ENCODE results near the gene TRAF3.
A peak's percentile ranks its signal among the peaks of the same experiment; 100 is the strongest.

Gene TRAF3, protein sequence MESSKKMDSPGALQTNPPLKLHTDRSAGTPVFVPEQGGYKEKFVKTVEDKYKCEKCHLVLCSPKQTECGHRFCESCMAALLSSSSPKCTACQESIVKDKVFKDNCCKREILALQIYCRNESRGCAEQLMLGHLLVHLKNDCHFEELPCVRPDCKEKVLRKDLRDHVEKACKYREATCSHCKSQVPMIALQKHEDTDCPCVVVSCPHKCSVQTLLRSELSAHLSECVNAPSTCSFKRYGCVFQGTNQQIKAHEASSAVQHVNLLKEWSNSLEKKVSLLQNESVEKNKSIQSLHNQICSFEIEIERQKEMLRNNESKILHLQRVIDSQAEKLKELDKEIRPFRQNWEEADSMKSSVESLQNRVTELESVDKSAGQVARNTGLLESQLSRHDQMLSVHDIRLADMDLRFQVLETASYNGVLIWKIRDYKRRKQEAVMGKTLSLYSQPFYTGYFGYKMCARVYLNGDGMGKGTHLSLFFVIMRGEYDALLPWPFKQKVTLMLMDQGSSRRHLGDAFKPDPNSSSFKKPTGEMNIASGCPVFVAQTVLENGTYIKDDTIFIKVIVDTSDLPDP

DNA sequence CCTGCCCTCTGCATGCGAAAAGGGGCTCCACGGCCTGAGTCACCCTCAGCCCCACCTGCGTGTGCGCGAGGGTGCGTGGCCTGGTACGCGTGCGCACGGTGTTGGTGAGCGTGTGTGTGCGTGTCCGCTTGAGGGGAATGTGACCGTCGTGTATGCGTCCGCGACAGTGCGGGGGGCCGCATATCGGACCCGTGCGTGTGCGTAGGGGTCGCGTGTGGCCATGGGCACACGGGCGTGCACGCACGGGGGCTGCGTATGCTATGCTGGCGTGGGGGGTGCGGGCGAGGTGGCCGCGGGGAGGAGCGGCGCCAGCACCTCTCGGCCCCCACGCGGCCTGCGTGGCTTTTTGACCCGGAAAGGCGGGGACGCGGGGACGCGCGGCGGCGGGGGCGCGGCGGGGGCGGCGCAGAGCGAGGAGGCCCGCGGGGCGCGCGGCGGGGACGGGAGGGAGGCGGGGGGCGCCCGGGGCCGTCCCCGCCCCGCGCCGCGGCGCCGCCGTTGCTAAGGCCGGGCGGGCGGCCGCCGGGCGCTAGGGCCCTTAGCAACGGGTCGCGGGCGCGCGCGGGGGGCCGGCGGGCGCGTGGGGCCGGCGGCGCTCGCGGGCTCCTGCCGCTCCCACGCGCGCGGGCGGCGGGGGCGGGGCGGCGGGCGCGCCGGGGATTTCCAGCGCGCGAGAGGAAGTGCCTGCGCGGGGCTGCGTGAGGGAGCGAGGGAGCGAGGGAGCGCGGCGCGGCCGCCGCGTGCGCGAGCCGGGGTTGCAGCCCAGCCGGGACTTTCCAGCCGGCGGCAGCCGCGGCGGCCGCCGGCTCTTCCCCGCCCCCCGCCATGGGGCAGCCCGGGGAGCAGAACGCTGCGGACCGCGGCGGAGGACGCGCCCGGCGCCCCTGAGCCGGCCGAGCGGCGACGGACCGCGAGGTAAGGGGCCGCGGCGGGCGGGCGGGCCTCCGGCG lies at the start of gene TRAF3:
TSS of gene TRAF3 (plus strand) at position 689 of the 950 bp plus-strand sequence. CDS start 92,753 bp downstream, outside the sequence.
- DNase-seq (ENCODE audit: low read depth) = peak; percentile 84

DNA sequence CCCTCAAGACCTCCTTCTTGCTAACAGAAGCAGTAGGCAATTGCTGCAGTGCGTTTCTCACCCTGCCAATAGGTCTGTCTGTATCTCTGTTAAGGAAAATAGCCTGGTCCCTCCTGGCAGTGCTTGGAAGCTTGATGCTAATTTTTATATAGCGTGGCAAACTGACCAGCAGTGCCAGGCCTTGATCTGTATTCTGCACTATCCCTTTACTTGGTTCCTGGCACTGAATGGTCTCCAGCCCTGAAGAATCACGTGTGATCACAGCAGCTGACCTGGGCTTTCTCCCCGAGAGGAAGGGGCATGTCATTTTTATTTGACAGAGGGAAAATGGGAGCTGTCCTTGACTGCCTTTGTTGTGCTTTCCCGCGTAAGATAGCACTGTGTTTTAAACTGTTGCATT lies 48.7 kb upstream of the TRAF3 start:
- no peak for DNase-seq (ENCODE audit: low read depth)

DNA sequence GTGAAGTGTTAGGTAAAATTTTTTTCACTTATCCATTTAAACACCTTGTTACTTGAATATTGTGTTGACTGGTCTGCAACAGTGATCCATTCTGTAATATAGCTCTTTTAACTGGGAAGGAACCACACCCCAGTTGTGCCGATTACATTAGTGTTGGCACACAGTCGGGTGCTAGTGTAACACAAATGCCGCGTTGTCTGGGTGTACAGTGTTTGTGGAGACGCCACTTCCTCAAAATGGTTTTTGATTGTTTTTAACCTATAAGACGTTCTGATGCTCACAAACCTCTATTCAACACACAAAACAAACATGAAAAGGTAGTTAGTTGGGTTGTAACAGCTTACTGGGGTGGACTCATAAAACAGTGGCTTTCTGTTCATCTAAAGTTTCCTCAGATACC lies 48.0 kb upstream of the TRAF3 start:
- DNase-seq (ENCODE audit: low read depth) = no peak

DNA sequence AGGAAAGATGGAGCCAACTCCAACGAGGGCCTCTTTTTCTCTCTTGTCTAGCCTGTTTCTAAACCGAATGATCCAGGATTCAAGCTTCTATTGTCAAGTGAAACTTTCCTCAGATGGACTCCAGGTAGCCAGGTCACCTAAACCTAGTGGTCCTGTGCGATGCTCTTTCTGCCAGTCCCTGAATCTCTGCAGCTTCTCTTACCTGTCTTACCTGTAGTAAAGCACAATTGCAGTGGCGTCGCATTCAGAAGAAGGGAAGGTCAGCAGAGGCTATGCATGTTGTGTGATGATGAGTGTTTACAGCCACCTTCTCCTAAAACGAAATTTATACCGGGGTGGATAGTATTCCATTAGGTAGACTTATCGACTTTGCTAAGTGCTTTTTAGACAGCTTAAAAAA lies 47.4 kb upstream of the TRAF3 start:
- DNase-seq (ENCODE audit: low read depth) = no peak

DNA sequence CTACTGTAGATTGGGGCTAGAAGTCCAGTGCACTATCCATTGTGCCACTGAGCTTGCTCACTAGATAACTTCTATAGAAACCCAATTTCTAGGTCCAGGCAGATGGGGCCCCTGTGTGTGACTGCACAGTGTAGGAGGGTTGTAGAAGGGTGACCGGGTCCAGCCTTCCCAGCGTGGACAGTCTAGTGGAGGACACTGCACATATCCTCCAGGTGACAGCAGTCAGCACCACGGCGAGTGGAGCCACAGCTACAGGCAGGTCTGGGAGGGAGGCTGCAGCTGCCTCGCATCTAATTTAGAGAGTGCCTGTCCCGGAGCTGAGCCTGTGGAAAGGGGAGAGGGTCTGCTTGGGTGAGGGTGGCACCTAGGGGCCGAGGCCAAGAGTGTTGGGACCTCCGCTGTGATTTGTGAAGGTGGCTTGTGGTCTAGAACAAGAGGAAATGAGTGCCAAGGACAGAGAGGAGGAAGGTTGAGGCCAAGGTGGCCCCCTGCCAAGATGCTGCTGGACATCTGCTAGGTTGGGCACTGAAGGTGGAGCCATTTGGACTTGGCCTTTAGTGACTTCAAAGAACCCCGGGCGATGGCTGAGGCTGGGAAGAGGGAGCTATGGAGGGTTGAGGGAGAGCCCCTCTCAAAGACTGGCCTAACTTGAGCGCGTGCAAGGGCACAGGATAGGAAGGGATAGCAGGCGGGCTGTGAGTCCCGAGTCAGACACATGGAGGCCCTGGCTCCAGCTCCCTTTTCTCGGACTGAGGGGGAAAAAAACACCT lies 46.0 kb upstream of the TRAF3 start:
- no peak for DNase-seq (ENCODE audit: low read depth)

DNA sequence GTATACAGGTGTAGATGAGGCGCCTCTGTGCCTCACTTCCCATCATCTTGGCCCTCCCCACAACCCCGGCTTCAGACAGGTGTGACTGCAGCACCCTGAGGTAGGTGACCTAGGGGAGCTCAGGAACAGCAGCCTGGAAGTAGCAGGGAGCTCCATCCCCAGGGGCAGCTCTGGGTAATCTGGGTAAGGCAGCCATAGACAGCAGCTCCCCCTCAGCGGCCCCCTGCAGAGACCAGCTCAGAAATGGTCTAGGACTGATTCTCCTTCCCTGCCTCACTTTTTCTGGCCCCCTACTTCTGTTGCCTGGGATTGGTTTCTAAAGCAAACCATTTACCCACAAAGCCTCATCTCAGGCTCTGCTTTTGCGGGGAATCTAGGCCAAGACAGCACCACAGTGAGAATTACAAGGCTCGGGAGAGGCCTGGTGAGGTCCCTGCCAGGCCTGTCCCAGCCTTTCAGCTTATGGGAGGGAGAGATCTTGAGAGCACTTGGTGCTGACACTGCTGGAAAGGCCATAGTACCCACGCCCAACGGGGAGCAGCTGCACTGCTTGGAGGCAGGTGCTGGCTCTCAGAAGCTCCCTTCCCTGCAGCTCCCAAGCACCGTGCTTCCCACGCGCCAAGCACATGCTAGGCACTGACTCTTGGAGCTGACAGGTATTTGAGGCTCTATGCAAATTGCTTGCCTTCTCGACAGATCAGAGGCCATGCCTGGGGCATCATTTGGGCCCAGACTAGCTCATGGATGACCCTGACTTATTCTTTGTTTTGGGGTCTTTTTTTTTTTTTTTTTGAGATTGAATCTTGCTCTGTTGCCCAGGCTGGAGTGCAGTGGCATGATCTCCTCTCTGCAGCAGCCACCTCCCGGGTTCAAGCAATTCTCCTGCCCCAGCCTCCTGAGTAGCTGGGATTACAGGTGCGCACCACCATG lies 45.1 kb upstream of the TRAF3 start:
- no peak for DNase-seq (ENCODE audit: low read depth)

DNA sequence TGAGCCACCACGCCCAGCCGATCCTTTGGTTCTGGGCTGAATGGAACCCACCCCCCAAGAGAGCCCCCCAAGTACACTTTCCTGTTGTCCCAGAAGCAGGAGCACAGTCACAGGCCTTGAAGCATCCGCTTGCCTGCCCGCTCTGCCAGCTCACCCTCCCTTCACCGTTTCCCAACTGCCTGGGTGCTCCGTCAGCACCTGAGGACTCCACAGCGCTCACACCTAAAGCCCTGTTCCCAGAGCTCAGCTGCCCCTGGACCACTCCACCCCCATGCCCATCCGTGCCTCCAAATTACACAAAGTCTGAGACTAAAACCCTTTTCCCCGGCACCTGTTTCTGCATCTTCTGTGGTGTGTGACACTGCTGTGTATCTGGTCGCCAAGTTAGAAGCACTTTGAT lies 44.3 kb upstream of the TRAF3 start:
- no peak for DNase-seq (ENCODE audit: low read depth)

DNA sequence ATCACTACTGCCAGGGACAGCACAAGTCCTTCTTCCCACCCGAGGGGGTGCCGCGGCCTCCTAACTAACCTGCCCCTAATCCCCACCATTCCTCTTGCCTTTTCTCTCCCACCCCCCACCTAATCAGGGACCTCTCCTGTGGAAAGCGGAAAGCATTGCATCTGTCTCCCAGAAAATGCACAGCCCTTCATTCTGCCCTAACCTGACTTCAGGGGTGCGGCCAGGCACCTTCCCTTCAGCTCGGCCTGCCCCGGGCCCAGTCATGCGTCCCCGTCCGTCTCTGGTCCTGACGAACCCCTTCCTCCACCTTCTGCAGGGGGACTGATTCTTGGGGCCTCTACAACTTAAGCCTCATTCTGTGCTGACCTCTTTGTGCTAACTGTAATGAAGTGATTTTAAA lies 43.9 kb upstream of the TRAF3 start:
- DNase-seq (ENCODE audit: low read depth) = no peak

DNA sequence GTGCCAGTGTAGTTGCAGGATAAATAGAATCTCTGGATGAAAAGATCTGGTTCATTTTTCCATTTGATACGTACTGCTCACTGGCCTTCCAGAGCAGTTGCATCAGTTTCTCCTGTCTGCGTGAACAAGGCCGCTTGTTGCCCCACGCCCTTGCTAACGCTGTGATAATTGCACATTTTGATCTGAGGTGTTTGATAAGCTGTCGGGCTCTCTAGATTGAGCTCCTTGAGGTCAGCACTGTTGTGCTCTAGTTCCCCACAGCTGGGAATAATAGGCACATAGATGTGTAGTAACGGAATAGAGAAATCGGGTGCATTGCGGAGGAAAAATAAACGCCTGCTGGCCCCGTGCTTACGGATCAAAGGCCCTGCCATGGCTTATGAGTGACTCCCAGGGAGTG lies 42.8 kb upstream of the TRAF3 start:
- DNase-seq (ENCODE audit: low read depth) = no peak

DNA sequence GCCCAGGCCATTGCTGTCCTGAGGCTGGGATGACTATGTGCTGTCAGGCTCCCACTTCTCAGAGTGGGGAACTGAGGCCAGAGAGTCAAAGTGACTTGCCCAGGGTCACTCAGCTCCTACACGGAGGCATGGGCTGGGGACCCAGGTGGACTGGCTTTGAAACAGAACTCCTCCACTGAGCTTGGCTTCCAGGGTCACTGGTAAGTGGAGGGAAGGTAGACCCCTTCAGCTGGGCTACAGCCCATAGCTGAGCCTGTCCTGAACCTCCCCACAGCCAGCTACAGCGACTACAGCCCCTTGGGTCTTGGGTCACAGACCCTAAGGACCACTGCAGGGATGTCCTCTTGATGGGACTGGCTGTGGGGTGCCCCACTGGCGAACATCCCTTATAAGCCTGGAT lies 40.3 kb upstream of the TRAF3 start:
- DNase-seq (ENCODE audit: low read depth) = no peak

DNA sequence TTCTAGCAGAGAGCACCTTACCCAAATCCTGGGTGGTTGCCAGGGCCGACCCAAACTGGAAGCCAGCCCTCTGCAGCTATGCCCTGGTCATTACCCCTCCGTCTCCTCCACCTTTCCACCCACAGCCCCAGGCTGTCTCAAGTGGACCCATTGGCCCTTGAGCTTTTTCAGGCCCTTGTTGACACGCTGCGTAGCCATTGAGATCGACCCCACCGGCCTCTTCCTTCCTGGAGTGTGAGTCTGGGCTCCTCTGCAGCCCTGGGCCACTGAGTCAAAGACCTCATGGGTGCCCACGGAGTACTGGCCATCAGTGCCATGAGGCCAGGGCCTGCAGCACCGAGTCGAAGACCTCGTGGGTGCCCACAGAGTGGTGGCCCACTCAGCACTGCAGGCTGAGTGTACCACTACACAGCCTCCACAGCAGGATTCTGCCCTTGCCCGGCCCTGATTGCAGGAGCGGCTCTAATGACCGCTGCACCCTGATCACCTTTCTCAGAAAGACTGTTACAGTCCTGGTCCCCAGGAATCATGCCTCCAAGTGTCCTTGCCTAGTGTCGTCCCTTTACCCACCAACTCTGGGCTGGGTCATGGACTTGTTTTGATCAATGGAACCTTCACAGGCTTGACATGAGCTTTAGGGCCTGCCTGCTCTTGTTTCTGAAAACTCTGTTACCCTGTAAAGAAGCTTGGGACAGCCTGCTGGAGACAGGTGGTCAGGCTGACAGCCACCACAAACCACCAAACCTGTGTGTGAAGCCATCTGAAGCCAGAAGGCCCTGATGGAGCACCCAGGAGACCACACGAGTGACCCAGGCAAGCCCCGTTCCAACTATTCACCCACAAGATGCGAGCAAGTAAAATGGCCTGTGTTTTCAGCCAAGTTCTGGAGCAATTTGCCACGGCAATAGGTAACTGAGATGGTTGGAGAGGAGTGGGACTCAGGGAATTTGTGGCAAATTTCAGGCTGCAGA lies 39.6 kb upstream of the TRAF3 start:
- DNase-seq (ENCODE audit: low read depth) = no peak

DNA sequence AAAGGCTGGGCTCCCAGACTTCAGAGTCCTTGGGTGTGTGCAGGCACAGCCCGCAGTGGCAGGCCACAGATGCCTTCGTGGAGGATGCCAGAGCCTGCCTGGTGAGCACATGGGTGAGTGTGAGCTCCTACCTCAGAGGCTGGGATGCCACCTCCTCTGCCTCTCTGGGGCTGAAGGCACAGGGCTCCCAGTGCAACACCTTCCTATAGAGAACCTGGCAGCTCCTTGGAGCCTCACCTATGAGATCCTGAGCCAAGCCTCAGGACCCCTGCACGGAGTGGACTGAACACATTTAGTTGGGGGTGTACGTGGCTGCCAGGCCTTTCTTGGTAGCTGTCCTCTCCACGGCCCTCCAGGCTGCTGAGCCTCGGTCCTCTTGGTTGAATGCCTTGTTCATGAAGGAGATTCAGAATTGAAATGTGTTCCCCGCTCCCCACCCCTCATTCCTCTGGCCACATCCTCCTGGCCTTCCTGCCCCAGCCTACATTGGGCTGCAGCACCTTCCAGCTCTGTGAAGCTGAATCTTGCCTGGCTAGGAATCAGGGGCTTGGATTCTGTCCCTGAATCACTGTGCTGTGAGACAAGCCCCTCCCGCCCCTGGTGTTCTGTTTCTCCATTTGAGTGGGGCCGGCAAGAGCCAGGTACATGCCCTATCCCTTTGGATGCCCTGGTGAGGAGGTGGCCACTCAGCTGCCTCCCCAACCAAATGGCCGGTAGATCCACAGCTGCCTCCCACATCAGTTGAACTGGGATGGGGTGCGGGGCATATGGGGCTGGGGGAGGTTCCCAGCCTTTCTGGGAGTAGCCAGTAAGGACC lies 38.7 kb upstream of the TRAF3 start:
- DNase-seq (ENCODE audit: low read depth) = no peak

DNA sequence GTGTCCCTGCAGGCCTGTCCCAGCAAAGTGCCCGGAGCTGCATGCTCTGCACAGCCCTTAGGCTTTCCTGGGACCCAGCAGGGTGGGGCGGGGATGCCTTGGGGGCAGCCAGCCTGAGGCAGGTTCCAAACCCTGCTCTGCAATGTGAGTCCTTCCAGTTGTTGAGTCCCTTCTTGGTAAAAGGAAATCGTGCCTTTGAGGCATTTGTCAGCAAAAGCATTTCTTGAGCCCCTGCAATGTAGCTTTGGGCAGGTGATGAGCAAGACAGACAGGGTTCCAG lies 38.1 kb upstream of the TRAF3 start:
- DNase-seq (ENCODE audit: low read depth) = no peak

DNA sequence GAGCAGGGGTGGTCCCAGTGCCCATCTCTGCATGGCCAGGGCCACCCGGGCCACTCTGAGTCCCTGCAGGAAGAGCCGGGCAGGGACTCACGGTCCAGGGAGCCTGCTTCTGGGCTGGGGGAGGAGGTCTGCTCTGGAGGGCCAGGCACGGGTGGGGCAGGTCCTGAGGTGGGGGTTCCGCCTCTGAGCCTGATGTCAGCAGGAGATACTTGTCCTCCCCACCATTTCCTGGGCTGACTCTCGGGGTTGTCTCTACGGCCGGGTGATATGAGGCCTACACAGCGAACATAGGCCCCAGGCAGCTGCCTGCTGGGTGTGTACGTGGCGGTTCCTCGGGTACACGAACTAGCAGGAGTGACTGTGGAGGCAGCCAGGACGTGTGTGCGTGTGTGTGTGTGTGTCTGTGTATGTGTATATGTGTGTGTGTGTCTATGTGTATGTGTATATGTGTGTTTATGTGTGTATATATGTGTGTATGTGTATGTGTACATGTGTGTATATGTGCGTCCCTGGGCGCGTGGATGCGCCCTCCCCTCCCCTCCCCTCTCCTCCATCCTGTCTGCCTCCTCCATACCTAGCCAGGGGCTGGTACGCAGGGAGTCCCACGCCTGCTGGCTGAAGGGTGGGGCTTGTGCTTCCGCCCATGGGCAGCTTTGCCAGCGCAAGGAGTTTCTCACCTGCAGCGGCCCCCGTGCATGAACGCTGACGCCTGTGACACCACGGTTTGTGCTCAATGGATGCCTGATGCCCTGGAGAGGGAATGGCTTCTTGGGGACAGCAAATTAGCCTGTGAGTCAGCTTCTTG lies 30.4 kb upstream of the TRAF3 start:
- DNase-seq (ENCODE audit: low read depth) = no peak

DNA sequence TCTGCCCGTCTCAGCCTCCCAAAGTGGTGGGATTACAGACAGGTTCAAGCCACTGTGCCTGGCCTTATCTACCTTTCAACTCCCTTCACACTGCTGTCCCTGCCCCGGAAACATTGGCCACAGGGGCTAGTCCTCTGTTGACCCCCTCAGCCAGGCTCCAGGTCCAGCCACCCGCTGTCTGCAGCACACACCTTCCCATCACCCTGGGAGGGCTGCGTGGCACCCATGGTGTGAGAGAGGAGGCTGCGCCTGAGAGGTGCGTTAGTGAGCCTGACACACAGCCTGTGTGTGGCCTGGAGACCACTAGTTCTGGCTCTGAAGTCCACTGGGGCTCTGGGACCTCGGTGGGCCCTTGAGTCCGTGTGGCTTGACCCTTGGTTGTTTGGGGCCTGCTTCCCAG lies 28.4 kb upstream of the TRAF3 start:
- DNase-seq (ENCODE audit: low read depth) = no peak

DNA sequence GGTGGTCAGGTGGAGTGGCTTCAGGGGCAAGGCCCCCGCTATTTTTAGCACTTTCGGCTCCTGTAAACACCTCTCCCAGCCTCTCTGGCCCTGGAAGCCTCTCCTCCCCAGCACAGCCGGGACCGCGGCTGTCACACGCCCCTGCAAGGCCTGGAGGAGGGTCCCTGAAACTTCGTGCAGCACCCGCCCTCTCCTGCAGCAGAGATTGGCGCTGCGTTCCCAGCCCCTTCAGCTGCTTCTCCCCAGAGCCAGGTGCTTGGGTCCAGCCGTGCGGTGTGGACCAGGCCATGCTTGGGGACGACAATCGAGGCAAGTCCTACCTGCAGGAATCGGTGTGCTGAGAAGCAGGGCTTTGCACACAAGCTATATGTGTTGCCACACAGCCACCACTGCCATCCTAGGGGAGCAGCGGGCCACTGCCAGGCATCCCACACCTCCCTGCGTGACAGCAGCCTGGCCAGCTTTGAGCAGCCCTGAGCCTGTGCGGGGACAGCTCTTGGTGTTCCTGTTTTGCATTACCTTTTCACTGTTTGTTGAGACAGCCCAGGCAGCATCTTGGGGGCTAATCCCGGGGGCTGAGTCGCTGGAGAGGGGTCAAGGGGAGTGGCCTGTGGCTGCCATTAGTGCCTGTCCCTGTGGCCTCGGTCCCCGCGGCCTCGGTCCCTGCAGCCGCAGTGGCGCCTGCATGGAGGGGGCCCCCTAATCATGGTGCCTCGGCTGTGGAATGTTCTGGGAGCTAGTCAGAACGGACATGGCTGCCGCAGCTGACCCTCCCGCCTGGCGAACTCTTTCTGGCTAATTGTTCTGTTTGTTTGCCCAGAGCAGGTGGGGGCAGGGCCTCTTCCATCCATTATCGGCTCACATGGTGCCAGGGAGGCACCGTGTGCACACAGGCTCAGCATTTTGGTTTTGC lies 27.6 kb upstream of the TRAF3 start:
- DNase-seq (ENCODE audit: low read depth) = no peak

DNA sequence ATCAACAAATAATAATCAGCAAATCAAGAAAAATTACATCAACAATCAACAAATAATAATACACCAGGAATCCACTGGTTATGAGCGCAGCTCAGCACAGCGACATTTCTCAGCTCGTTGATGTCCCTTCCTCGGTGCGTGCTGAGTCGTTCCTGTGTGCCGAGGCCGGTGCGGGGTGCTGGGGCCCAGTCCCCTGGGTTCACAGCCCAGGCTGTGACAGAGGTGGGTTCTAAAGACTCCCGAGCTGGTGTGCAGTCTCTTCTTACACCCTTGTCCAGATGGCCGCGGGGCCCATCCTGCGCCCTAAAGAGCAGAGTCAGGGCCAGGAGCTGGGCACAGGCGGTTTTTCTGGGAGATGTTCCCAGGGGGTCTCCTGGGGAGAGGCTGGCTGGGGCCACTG lies 26.9 kb upstream of the TRAF3 start:
- no peak for DNase-seq (ENCODE audit: low read depth)

Data from stimulated activated CD8-positive, alpha-beta memory T cell treated with anti-CD3 and anti-CD28 coated beads, Interleukin-12 subunit alpha, Interleukin-12 subunit beta, amount 100 ng/mL, for 4 hours (primary cell).